Ramos (cell line): ENCODE results near the gene ITPR1.

Experiments
- in situ Hi-C: fragments of 300-500 bp; cut with MboI; formaldehyde crosslinking; loops from one replicate; pipeline ENCODE4 v1.14.3; 2022; ENCODE audit warnings: low sequenced_read_pairs; ENCODE audit not compliant: unreplicated experiment

ITPR1 gene

GRCh38 chr3:4855676-4856075 is 362.5 kb downstream of the ITPR1 start:
- in situ Hi-C loops, result no loop called here

GRCh38 chr3:4856136-4856535 is 363.0 kb downstream of the ITPR1 start:
- in situ Hi-C loops, result no loop called here

- in situ Hi-C loops, result no loop called here
Observed at GRCh38 chr3:4856564-4856963, 363.4 kb downstream of the ITPR1 start.

GRCh38 chr3:4856986-4857385 is 363.8 kb downstream of the ITPR1 start:
- in situ Hi-C loops, result no loop called here

GRCh38 chr3:4859788-4860187 is 366.6 kb downstream of the ITPR1 start:
- in situ Hi-C loops, result no loop called here

GRCh38 chr3:4862973-4863372 is 369.8 kb downstream of the ITPR1 start:
- in situ Hi-C loops, result no loop called here

- in situ Hi-C loops, result no loop called here
Observed at GRCh38 chr3:4864503-4864902, 371.4 kb downstream of the ITPR1 start.

- in situ Hi-C loops, result no loop called here
Observed at GRCh38 chr3:4865714-4866113, 372.6 kb downstream of the ITPR1 start.

- in situ Hi-C loops, result no loop called here
Observed at GRCh38 chr3:4866866-4867265, 373.7 kb downstream of the ITPR1 start.

- in situ Hi-C loops, result no loop called here
Observed at GRCh38 chr3:4877173-4877787, 384.1 kb downstream of the ITPR1 start.

GRCh38 chr3:4880850-4881249 is 387.7 kb downstream of the ITPR1 start:
- in situ Hi-C loops, result no loop called here

- in situ Hi-C loops, result no loop called here
Observed at GRCh38 chr3:4882548-4882947, 389.4 kb downstream of the ITPR1 start.

GRCh38 chr3:4883011-4883410 is 389.9 kb downstream of the ITPR1 start:
- in situ Hi-C loops, result no loop called here

GRCh38 chr3:4884888-4885287 is 391.7 kb downstream of the ITPR1 start:
- in situ Hi-C loops, result no loop called here

- in situ Hi-C loops, result no loop called here
Observed at GRCh38 chr3:4885316-4885715, 392.2 kb downstream of the ITPR1 start.

- in situ Hi-C loops, result no loop called here
Observed at GRCh38 chr3:4886448-4886847, 393.3 kb downstream of the ITPR1 start.

- in situ Hi-C loops, result no loop called here
Observed at GRCh38 chr3:4887177-4887576, 394.0 kb downstream of the ITPR1 start.

- in situ Hi-C loops, result no loop called here
Observed at GRCh38 chr3:4888913-4889846, 396.0 kb downstream of the ITPR1 start.

GRCh38 chr3:4889896-4890295 is 396.7 kb downstream of the ITPR1 start:
- in situ Hi-C loops, result no loop called here

- in situ Hi-C loops, result no loop called here
Observed at GRCh38 chr3:4894891-4895530, 401.9 kb downstream of the ITPR1 start.

GRCh38 chr3:4895838-4896237 is 402.7 kb downstream of the ITPR1 start:
- in situ Hi-C loops, result no loop called here
